Hematopoietic multipotent progenitor cell treated with erythropoietin and hydrocortisone succinate and interleukin-3 and kit ligand, for 4 days (in vitro differentiated cells): ENCODE data around the gene MTFR2.
A peak's percentile ranks its signal among the peaks of the same experiment; 100 is the strongest.
"Not testable (repeated sequence)": the region's sequence is repeated elsewhere in the genome, so short reads cannot be mapped to it uniquely, and the experiment has no call there.

Experiments
- DNase-seq: peaks from one replicate; pipeline ENCODE4 v3.0.0-alpha.2; 2015

Gene MTFR2

DNA sequence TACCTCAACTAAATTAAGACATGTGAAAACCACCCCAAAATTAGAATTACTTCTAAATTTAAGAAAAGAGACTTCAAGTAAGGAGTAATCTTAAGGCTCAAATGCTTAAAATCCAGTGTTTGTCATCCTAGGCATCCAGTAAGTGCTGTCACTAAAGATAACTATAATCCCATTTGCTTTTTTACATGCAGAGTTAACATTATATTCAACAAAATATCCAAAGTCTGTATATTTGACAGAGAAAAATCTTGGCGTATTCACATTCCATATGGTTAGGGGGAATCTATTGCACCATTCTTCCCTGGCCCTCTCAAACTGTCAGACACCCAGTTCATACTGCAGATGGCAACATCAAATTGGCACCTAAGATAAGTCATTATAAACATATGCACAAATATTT is 17.4 kb downstream of the MTFR2 start:
- DNase-seq = no peak

DNA sequence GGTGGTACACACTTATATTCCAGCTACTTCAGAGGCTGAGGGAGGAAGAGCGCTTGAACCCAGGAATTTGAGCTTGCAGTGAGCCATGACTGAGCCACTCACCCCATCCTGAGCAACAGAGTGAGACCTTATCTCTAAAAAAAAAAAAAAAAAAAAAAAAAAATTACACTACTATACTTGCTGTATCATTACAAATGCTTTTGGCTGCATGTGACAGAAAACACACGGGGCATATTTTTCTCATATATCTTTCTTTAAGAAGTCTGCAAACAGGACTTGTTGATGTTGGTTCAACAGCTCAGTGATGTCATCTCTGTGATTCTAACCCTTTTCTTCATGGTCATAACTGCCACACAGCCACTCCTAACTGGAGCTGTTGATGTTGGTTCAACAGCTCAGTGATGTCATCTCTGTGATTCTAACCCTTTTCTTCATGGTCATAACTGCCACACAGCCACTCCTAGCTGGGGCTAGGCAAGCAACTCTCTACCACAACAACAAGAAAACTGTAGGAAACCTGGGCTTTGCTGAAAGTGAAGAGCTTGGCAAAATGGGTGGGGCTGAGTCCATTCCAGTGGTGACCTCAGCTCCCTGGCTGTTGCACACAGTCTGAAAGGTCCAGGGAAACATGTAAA is 19.8 kb downstream of the MTFR2 start:
- DNase-seq = no peak

DNA sequence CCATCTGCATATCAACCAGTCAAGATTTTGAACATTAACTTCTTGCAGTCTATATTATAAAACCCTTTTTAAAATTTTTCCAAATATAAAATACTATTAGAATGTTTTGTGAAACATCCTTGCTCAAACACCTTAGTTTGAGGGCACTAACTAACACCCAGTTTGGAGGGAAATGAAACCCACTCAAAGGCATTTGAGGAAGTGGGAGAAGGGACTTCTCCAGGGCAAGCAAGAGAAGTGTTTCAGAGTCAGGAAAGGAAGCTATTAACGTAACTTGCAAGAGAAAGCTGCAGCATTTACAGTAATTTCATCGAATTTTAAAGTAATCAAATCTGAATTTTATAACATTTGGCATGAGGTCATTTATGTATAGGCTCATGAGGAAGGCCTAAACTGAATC is 21.3 kb downstream of the MTFR2 start:
- no peak for DNase-seq

DNA sequence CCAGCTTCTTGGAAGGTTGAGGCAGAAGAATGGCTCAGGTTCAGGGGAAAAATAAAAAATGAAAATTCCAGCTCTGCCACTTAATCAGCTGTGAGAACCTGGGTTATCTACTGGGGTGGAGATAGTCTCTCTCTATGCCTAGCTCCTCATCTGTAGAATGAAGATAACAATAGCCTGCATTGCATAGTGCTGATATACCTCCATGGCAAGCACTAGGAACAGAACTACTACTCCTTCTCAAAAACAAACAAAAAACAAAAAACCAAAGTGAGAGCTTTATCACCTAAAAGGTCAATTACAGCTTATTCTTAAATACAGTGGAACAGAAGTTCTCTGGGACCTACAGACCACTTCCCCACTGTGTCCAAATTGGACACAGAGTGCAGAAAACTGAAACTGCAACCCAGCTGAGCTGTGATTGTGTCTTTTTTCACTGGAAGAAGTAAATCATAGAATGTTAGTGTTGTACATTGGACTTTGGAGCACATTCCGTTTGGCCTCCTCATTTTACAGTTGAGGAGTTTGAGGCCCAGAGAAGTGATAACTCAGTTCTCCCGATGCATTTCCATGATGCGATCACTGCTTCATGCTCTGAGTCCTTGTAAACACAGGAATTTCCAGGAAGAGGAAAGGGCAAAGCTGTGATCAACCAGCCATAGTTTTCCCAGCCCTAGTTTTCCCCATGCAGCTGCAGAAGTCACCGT is 23.3 kb downstream of the MTFR2 start:
- DNase-seq = peak; percentile 81

DNA sequence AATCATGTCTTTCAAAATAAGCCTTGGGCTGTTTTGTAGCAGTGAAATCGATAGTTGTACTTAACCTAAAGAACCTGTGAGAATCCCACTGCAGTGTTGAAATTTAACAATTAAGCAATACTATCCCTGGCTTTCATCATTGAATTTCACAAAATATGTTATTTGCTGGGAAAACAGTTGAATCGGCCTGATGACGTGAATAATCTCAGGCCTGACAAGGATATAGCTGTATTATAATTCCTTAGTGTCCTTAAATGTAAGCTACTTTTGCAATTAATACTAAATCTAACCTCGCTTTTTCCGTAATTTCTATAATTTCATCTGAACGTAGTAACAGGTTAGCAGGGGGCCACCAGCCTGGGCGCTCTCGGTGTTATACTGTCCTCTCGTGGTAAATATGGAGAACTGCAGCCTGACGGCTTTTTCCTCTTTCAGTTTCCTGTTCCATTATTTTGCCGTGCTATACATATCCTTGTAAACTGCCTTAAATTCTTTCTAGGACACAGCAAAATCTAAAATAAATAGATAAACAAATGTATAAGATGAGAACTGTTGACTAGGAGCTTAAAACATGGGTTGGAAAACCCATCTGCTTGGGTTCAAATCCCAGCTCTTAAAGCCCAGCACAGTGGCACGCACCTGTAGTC is 24.0 kb downstream of the MTFR2 start:
- DNase-seq = peak; percentile 80

DNA sequence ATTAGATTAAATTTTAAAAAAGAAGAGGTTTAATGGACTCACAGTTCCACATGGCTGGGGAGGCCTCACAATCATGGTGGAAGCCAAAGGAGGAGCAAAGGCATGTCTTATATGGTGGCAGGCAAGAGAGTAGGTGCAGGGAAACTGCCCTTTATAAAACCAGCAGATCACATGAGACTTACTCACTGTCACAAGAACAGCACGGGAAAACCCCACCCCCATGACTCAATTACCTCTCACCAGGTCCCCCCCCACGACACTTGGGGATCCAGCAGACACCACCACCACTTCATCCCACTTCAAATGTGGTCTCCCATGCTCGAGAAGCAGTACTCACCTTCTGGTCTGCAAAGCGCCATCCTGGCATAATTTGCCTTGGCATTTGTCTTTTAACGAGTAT is 24.6 kb downstream of the MTFR2 start:
- DNase-seq = no peak

DNA sequence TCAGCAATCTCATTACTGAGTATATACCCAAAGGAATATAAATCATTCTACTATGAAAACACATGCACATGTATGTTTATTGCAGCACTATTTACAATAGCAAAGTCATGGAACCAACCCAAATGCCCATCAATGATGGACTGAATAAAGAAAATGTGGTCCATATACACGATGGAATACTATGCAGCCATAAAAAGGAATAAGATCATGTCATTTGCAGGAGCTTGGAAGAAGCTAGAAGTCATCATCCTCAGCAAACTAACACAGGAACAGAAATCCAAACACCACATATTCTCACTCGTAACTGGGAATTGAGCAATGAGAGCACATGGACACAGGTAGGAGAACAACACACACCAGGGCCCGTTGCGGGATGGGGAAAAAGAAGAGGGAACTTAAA is 25.1 kb downstream of the MTFR2 start:
- DNase-seq = not testable (repeated sequence)

DNA sequence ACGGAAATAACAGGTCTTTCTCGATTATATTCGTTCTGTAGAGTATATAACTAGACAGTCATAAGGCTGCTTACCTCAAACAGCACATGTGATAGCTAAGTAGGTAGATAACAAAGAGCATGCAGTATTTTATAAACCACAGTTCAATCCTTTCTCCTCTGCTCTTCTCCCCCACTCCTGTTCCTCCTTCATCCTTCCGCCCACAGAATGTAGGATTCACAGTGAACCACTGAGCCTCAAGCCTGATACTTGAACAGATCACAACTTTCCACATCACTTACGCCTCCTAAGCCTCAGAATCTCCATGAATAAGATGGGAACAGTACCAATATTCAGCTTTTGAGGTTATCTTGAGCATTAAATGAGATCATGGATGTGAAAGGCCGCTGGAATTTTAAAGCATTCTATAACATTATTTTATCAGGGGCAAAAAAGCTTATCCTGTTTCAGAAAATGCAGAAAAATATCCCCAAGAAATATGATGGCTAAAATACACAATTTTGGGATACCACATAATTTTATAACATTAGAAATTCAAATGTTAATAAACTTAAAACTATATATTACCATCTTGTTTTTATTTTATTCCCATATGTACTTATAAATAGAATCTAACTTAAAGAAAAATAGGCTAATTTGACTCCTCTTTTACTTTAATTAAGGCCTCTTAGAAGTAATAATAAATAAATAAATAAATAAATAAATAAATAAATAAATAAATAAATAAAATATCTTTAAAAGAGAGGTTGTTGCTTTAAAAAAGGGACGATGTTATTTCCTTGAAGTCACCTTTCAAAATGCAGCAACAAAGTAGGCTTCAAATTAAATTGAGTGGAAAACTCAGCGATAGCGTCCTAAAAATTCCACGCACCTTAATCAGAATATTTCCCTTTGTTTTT is 33.4 kb downstream of the MTFR2 start:
- no peak for DNase-seq

DNA sequence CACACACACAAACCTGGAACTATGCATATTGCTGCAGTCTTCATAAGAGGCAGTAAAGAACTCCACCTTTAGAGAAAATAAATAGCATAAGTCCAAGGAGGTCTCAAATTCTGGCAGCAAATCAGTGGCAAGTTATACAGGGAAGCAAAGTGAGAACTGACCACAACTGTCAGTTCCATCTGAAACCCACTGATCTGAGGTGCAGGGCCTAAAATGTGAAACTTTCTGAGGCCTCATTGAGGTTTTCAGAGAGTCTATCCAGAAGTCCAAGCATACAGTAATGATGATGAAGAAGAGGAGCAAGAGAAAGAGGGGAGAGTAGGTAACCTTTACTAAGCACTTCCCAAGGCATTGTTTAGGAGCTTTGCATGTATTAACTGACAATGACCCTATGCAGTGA is 36.3 kb downstream of the MTFR2 start:
- no peak for DNase-seq

DNA sequence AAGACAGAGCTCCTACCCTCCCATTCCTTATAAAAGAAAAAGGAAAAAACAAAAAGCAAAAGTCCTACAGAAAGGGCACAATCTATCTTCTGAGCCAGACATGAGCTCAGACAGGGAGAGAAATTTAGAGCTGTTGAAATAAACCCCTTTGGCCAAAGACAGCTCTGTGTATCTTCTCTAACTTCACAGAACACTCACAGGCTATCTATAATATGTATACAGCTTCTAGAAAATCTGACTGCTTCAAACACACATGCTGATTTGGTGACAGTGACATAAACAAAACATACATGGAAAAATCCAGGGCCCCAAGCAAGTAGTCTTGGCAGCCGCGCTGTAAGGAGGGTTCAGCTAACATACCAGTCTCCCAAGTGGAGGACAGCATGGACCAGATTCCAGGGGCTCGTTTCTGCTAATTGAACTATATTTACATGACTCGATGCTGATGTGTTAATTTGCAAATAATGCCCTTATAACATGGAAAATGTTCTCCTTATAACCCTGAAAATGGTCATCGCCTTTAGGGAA is 37.0 kb downstream of the MTFR2 start:
- DNase-seq = no peak

DNA sequence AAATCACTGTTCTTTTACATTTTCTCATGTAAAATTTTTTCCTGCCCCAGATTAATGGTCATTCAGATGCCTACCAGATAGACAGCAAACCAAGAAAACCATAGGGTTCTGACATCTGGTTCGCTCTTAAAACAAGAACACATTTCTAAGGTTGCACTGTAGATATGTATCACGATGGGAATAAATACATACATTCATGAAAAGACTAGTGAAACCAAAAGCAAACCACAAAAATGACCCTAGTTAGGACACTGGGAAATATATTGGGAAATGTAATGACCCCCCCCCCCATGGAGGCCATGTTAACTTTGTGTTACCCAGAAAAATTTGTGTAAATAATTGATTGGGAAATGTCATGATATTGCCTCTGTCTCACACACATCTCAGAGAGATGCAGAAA is 37.5 kb downstream of the MTFR2 start:
- no peak for DNase-seq

DNA sequence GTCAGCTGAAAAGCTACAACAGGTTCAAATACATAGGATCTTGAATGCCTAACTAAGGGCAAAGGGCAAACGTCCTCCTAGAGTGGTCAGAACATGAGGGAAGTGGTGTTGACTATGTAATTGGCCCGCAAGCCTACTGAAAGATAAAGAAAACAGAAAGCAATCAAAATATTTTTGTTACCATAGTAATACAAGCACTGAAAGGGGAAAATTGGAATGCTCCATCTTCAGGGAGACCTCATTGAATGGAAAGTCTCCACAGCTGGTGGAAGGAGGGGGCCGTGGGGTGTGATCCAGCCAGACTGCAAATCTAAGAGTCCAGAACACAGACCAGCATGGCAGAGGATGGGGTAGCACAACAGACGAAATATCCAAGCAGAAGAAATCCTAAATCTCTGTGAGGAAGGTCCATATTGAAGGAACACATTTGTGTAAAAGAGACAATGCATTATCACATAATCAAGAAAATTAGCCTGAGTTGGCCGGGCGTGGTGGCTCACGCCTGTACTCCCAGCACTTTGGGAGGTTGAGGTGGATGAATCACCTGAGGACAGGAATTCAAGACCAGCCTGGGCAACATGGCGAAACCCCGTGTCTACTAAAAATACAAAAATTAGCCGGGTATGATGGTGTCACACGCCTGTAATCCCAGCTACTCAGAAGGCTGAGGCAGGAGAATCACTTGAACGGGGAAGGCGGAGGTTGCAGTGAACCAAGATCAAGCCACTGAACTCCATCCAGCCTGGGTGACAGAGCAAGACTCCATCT is 39.5 kb downstream of the MTFR2 start:
- no peak for DNase-seq

DNA sequence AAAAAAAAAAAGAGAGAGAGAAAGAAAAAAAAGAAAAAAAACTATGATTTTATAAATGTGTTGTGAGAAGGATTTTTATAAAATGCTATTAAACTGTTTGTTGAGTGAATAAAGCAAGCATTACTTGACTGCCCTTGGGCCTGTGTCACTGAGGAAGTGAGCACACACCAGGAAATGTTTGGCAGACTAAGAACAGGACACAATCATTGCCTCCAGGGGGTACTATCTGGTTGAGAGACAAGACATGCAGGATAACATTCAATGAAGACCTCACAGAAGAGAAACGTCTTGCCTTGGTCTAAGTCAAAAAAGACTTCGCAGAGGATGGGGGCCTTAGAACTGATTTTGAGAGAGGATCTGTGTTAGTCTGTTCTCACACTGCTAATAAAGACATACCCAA is 40.6 kb downstream of the MTFR2 start:
- DNase-seq = no peak

DNA sequence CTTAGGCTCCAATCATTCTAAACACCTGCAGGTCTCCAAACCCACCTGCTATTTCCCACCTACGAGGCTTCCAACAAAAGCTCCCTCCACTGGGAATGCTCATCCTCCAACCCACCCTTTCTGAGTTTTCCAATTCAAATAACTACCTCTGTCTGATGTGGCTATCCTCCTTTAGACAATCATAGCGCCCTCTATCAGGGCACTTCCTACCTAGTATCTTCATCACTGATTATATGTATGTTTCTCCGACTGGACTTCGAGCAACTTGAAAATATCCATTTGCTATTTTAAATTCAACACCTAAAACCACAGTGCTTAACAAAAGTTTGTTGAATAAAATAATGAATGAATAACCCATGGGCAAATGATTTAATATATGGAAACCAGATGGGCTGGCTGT is 41.3 kb downstream of the MTFR2 start:
- no peak for DNase-seq

DNA sequence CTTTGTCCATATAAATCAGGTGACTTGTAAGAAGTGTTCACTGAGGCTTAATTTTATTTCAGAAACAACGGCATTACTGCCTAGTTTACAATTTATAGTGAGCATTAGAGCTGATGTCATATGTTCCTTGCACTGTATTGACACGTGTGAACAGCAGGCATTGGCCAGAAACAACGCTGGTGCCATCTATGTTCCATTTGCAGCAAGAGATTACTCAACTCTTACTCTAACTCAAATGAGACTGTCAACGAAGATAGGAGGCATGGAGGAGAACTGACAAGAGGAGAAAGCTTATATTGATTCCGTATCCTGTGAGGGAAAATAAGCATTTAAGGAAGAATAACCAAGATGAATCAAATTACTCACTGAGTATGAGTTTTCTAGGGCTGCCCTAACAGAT is 48.4 kb downstream of the MTFR2 start:
- DNase-seq = no peak

DNA sequence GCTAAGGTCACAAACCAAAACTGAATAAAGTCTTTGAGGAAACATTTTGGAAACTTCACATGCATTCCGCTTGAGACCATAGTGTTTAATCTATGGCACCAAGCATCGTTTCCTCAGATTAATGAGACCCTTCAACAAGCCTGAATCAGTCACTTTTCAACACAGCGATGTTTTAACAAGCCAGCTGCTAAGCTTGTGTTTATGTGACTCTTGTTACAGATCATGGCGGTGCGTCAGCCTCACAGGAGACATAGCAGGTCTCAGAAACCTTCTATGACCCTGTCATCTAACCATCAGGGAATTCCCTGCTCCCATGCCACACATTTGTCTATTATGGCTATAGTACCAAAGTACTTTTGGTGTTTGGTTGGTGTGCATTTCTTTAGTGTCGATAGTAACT is 57.2 kb downstream of the MTFR2 start:
- DNase-seq = no peak

DNA sequence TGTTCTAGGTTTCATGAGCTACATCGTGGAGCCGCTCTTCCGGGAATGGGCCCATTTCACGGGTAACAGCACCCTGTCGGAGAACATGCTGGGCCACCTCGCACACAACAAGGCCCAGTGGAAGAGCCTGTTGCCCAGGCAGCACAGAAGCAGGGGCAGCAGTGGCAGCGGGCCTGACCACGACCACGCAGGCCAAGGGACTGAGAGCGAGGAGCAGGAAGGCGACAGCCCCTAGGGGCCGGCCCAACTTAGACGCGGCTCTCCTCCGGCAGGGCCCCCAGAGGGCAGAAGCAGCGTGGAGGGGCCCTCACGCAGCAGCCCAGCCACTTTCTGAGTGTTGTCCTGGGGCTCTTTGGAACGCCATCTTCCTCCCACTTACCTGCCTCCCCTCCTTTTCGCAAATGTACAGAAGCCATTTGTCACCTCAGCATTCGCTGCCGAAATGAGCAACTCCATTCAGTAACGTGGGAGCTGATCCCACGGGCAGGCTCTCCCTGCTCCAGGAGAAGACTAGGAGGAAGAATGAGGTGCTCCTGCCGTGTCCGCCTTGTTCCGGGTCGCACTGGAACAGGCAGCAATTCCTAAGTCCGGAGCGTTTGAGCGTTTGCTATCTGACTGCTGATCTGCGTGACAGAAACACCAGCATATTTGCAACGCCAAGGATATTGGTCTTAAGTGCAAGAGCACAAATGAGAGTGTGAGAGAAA is 58.4 kb downstream of the MTFR2 start:
- DNase-seq = no peak

DNA sequence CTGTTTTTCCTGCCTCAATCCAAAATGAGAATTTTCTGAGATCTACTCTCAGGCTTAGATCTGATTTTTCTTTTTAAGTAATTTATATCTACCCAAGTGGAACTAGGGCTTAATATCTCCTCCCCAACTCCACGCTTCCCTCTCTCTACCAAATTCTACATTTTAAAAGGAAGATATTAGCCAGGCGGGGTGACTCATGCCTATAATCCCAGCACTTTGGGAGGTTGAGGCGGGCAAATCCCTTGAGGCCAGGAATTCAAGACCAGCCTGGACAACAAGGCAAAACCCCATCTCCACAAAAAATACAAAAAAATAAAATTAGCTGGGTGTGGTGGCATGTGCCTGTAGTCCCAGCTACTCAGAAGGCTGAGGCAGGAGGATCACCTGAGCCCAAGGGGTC is 61.0 kb downstream of the MTFR2 start:
- DNase-seq = no peak

DNA sequence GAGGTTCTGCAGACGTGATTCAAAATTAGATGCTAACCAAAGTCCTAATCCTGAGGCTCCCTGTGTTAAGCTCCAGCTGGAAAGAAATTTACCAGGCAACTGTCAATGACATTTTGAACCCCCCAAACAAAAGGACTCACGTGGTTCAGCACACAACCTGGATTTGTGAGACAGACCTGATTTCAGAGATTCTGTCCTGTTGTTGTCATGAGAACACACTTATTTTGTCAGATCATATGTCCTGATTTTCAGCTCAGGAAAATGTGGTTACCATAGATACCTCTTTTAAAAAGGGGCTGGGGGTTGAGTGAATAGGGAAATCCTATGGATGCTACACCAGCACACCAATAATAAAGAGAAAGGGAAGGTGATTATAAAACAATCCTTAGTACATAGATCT is 61.6 kb downstream of the MTFR2 start:
- DNase-seq = no peak

DNA sequence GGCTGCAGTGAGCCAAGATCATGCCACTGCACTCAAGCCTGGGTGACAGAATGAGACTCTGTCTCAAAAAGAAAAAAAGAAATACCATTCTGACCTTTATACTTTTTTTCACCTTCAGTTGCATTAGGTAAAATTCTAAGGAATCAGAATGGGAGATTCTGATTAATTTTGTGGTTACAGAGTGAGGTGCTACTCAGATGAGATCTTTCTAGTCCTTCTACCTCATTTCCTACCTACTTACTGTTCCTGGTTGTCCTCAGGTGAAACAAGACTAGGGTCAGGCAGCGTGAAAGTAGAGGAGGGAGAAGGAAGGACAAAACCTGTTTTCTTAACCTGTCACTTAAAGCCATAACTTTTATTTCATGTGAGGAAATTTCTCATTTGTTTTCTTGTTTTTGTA is 63.7 kb downstream of the MTFR2 start:
- no peak for DNase-seq

DNA sequence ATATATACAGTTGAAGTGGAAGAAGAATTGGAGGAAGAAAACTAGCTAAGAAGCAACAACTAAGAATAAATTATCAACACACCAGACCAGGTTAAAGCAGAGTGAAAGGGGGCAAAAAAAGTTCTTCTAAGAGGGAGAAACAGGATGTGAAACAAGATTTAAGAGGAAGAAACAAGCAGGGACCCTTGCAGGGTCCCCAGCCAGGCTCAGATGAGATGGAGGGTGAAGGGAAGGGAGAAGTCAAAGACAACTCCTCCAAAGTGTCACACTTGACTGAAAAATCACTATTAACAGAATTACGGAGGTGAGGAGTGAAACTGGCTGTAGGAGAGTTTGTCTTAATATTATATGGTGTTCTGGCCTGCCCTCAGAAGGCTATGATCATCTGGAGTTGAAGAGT is 65.4 kb downstream of the MTFR2 start:
- DNase-seq = no peak

DNA sequence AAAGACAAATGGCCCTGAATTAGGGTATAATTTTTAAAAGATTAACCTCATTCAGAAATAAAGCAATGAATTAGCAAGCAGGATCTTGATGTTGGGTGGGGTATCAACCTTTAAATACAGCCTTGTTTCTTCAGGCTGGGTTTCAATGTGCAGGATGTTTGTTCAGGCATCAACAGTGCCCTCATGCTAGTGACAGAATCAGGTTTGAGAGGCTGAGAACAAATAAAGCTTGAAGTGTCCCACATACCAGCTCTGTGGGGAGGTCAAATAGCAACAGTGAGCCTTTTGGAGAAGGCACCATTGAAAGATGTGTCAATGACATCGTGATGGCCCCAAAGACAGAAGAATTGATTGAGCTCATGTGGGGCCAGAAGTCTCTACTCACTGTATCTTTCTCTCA is 68.2 kb downstream of the MTFR2 start:
- DNase-seq = no peak
